PC-3 (cell line): Measurements from ENCODE around the gene GRIN2D. TPM values are rescaled to one million over a fixed set of nuclear protein-coding genes. Genes with fewer than 3 reads are reported as not detected.

ENCODE experiments used
- ATAC-seq: fragments of 200-7000 bp; cut with Tn5 transposase; 2 replicates; pipeline ENCODE4 v1.9.1; 2020; ENCODE audit warnings: mild to moderate bottlenecking, moderate library complexity
- BruUV-seq: library from RNA; stranded (reverse); fragments of 400-500 nt; replicated peaks from 2 replicates; lab custom pipeline; 2021; lab: Mats Ljungman, UMichigan
- CTCF ChIA-PET: fragments of 300-600 bp; sonication (Branson Sonifier 250); formaldehyde crosslinking; loops from one replicate; lab custom pipeline; 2022; ENCODE audit warnings: antibody characterized with exemption; lab: Charles Lee
- POLR2A ChIA-PET: fragments of 300-600 bp; sonication (Branson Sonifier 250); formaldehyde crosslinking; loops from one replicate; lab custom pipeline; 2022; ENCODE audit warnings: antibody characterized with exemption; ENCODE audit not compliant: unreplicated experiment; lab: Charles Lee
- DNase-seq: peaks from one replicate; pipeline ENCODE4 v3.0.0-alpha.2; 2015
- H2AFZ ChIP-seq: fragments of 300-600 bp; sonication (generic); 2 replicates; pipeline ENCODE4 v1.6.0; 2016; ENCODE audit warnings: antibody characterized with exemption, low read length
- H3F3A ChIP-seq: fragments of 300-600 bp; sonication (generic); one replicate; pipeline ENCODE4 v1.6.0; 2017; ENCODE audit warnings: antibody characterized with exemption, low read length, control low read depth, mild to moderate bottlenecking; ENCODE audit not compliant: unreplicated experiment
- H3K27ac ChIP-seq: fragments of 300-600 bp; sonication (generic); 2 replicates; pipeline ENCODE4 v1.5.1; 2016; ENCODE audit warnings: mild to moderate bottlenecking, low read length
- H3K27me3 ChIP-seq: fragments of 300-600 bp; sonication (generic); 2 replicates; pipeline ENCODE4 v1.6.1; 2016; ENCODE audit warnings: low read length, mixed read lengths
- H3K36me3 ChIP-seq: fragments of 300-600 bp; sonication (generic); 2 replicates; pipeline ENCODE4 v1.6.1; 2016; ENCODE audit warnings: low read depth, mixed run types, low read length, mixed read lengths
- H3K4me1 ChIP-seq: fragments of 300-600 bp; sonication (generic); 2 replicates; pipeline ENCODE4 v1.5.1; 2016; ENCODE audit warnings: low read length; ENCODE audit not compliant: insufficient read depth
- H3K4me2 ChIP-seq: fragments of 300-600 bp; sonication (generic); 2 replicates; pipeline ENCODE4 v1.6.0; 2016; ENCODE audit warnings: low read length
- H3K4me3 ChIP-seq: fragments of 300-600 bp; sonication (generic); 2 replicates; pipeline ENCODE4 v1.5.1; 2016; ENCODE audit warnings: mild to moderate bottlenecking, low read length, mixed read lengths
- H3K79me2 ChIP-seq: fragments of 300-600 bp; sonication (generic); 2 replicates; pipeline ENCODE4 v1.6.1; 2017; ENCODE audit warnings: low read length, mixed read lengths
- H3K9ac ChIP-seq: fragments of 300-600 bp; sonication (generic); 2 replicates; pipeline ENCODE4 v1.6.0; 2016; ENCODE audit warnings: mild to moderate bottlenecking, low read length
- H3K9me2 ChIP-seq: fragments of 300-600 bp; sonication (generic); replicated peaks from 2 replicates; pipeline ENCODE4 v1.6.1; 2016; ENCODE audit warnings: mixed run types, low read length, mixed read lengths
- H3K9me3 ChIP-seq: fragments of 300-600 bp; sonication (generic); 2 replicates; pipeline ENCODE4 v1.6.1; 2016; ENCODE audit warnings: low read length, mixed read lengths
- H4K20me1 ChIP-seq: fragments of 300-600 bp; sonication (generic); 2 replicates; pipeline ENCODE4 v1.6.1; 2016; ENCODE audit warnings: low read length, mixed read lengths
- CTCF ChIP-seq: fragments of 300-600 bp; sonication (generic); conservative IDR thresholded peaks from 2 replicates; pipeline ENCODE4 v1.5.1; 2017; ENCODE audit warnings: antibody characterized with exemption, low read depth, mild to moderate bottlenecking, low read length
- EZH2 ChIP-seq: fragments of 300-600 bp; sonication (generic); IDR thresholded peaks from one replicate; pipeline ENCODE4 v1.6.1; 2017; ENCODE audit warnings: antibody characterized with exemption, mild to moderate bottlenecking, low read length; ENCODE audit not compliant: unreplicated experiment
- EZH2phosphoT487 ChIP-seq: fragments of 300-600 bp; sonication (generic); IDR thresholded peaks from 2 replicates; pipeline ENCODE4 v1.6.1; 2018; ENCODE audit warnings: mild to moderate bottlenecking, antibody characterized with exemption, low read length, borderline replicate concordance
- intact Hi-C: fragments of 100-400 bp; cut with micrococcal nuclease; formaldehyde crosslinking; loops from 2 replicates; pipeline ENCODE4 v1.9.0; 2023
- total RNA-seq: library from RNA; depleted of rRNA; stranded (reverse); fragments of >200 nt; gene quantifications from 2 replicates; pipeline ENCODE4 v1.2.3, GENCODE V29; 2014

Gene GRIN2D
- total RNA-seq, 1 experiment from 2014 or later, result 0.51 TPM

- POLR2A ChIA-PET, result no interaction called here
- Histone ChIP-seq H3K27me3 (no peaks in the 10 kb centered on the region), H3K9ac (no peak overlapping the region), H3K4me3 (no peak overlapping the region), H2AFZ (no peak overlapping the region), H3K9me2 (no peaks in the 10 kb centered on the region), H4K20me1 (no peaks in the 10 kb centered on the region), H3K9me3 (no peaks in the 10 kb centered on the region), H3K79me2 (no peaks in the 10 kb centered on the region), H3K4me2 (no peak overlapping the region), H3K4me1 (peaks cover 7% of the 10 kb centered on the region), H3F3A (no peaks in the 10 kb centered on the region), H3K36me3 (no peaks in the 10 kb centered on the region), H3K27ac (no peak overlapping the region)
- CTCF ChIA-PET, result no interaction called here
- TF ChIP-seq EZH2 (no peak), CTCF (no peak), EZH2phosphoT487 (no peak)
- no peak for DNase-seq
- BruUV-seq, result no TSS peak
- ATAC-seq, result no peak
- intact Hi-C loops, result no loop called here
These were observed 47.3 kb upstream of the GRIN2D start for GRCh38 chr19:48346191-48346590.

GRCh38 chr19:48348045-48348444 is 45.4 kb upstream of the GRIN2D start:
- H4K20me1 ChIP-seq, result no peaks in the 10 kb centered on the region
- no peaks in the 10 kb centered on the region for H3K79me2 ChIP-seq
- H3F3A ChIP-seq, result no peaks in the 10 kb centered on the region
- TF ChIP-seq CTCF, result no peak
- TF ChIP-seq EZH2, result no peak
- TF ChIP-seq EZH2phosphoT487, result no peak
- H3K27ac ChIP-seq, result no peak overlapping the region
- ChIA-PET POLR2A (no interaction called here), CTCF (no interaction called here)
- H3K27me3 ChIP-seq, result no peaks in the 10 kb centered on the region
- no peak overlapping the region for H3K9ac ChIP-seq
- no peak overlapping the region for H2AFZ ChIP-seq
- intact Hi-C loops, result no loop called here
- no peak for DNase-seq
- no TSS peak for BruUV-seq
- no peak overlapping the region for H3K4me2 ChIP-seq
- no peak for ATAC-seq
- H3K36me3 ChIP-seq, result no peaks in the 10 kb centered on the region
- H3K4me3 ChIP-seq, result no peak overlapping the region
- no peaks in the 10 kb centered on the region for H3K9me2 ChIP-seq
- peaks cover 3% of the 10 kb centered on the region; the same call in 1 of the 2 replicates for H3K4me1 ChIP-seq
- no peaks in the 10 kb centered on the region for H3K9me3 ChIP-seq

- H2AFZ ChIP-seq, result no peak overlapping the region
- no peak for ATAC-seq
- H3K9me2 ChIP-seq, result no peaks in the 10 kb centered on the region
- no peaks in the 10 kb centered on the region for H4K20me1 ChIP-seq
- intact Hi-C loops, result no loop called here
- H3K36me3 ChIP-seq, result no peaks in the 10 kb centered on the region
- no peak overlapping the region for H3K9ac ChIP-seq
- H3K79me2 ChIP-seq, result no peaks in the 10 kb centered on the region
- no TSS peak for BruUV-seq
- H3K4me2 ChIP-seq, result no peak overlapping the region
- no peaks in the 10 kb centered on the region for H3K4me1 ChIP-seq
- ChIA-PET CTCF (no interaction called here), POLR2A (no interaction called here)
- no peaks in the 10 kb centered on the region for H3K27me3 ChIP-seq
- H3K9me3 ChIP-seq, result no peaks in the 10 kb centered on the region
- DNase-seq, result no peak
- no peak for TF ChIP-seq CTCF
- no peaks in the 10 kb centered on the region for H3F3A ChIP-seq
- H3K4me3 ChIP-seq, result no peak overlapping the region
- H3K27ac ChIP-seq, result no peak overlapping the region
These were observed 44.7 kb upstream of the GRIN2D start for GRCh38 chr19:48348737-48349136.
